Mammary epithelial cell (primary cell): ENCODE measurements around the gene RBP5.

Source experiments
- CTCF ChIP-seq, 2 donors: IDR thresholded peaks in 1 of 2; conservative IDR thresholded peaks in 1 of 2; 2 replicates each; pipeline ENCODE4 v1.5.1; 2011 to 2012; ENCODE audit warnings: inconsistent platforms in 2 of 2, low read length in 2 of 2, mild to moderate bottlenecking in 2 of 2, control low read depth in 1 of 2, low read depth in 1 of 2; ENCODE audit not compliant: insufficient read depth in 1 of 2; ENCODE audit errors: extremely low read depth in 1 of 2
- EZH2 ChIP-seq: IDR thresholded peaks from 2 replicates; pipeline ENCODE4 v1.6.1; 2012; ENCODE audit warnings: low read length, inconsistent platforms, borderline replicate concordance

GRCh38 chr12:7142056-7142644 lies 13.5 kb upstream of the RBP5 start:
- TF ChIP-seq EZH2 (no peak), CTCF (conservative IDR thresholded peaks at IDR 0.05 in 1 of 2, IDR thresholded peaks at IDR 0.05 in 1 of 2; ENCODE audit: extremely low read depth in 1 of 2, insufficient read depth in 1 of 2, low read depth in 1 of 2, low read length in 2 of 2) (peak; percentile 75)
